GM18870 (cell line): ENCODE measurements around the gene IGFN1.

ENCODE experiments used
- ATAC-seq: cut with Tn5 transposase; IDR thresholded peaks from one replicate; pipeline ENCODE4 v1.9.1; 2021; ENCODE audit warnings: moderate library complexity; ENCODE audit not compliant: unreplicated experiment

IGFN1 gene

GRCh38 chr1:201190624-201191051, at the start of gene IGFN1:
TSS of gene IGFN1 (plus strand) at chr1:201190824. CDS start at chr1:201193294, 2,470 bp downstream.
- ATAC-seq, result no peak

- ATAC-seq, result no peak
Observed at GRCh38 chr1:201140941-201141260, 49.7 kb upstream of the IGFN1 start.

GRCh38 chr1:201141418-201141817, 49.2 kb upstream of the IGFN1 start:
- no peak for ATAC-seq

- ATAC-seq, result no peak
Observed at GRCh38 chr1:201142011-201142848, 48.4 kb upstream of the IGFN1 start.

- no peak for ATAC-seq
Observed at GRCh38 chr1:201142849-201143725, 47.5 kb upstream of the IGFN1 start.

- ATAC-seq, result no peak
Observed at GRCh38 chr1:201143726-201144635, 46.6 kb upstream of the IGFN1 start.

- ATAC-seq, result no peak
Observed at GRCh38 chr1:201144701-201145100, 45.9 kb upstream of the IGFN1 start.

GRCh38 chr1:201145132-201145531, 45.5 kb upstream of the IGFN1 start:
- no peak for ATAC-seq

GRCh38 chr1:201145816-201146215, 44.8 kb upstream of the IGFN1 start:
- ATAC-seq, result no peak

GRCh38 chr1:201146626-201147390, 43.8 kb upstream of the IGFN1 start:
- ATAC-seq, result no peak

- no peak for ATAC-seq
Observed at GRCh38 chr1:201147396-201148015, 43.1 kb upstream of the IGFN1 start.

GRCh38 chr1:201149400-201149799, 41.2 kb upstream of the IGFN1 start:
- ATAC-seq, result no peak

- ATAC-seq, result peak; percentile 29
Observed at GRCh38 chr1:201153474-201154388, 36.9 kb upstream of the IGFN1 start.

GRCh38 chr1:201154389-201155165, 36.0 kb upstream of the IGFN1 start, which contains the start of gene TMEM9:
TSS of gene TMEM9 (minus strand) at chr1:201154474. CDS start at chr1:201153923, 551 bp downstream.
- ATAC-seq, result peak; percentile 90

- ATAC-seq, result no peak
Observed at GRCh38 chr1:201155354-201155753, 35.3 kb upstream of the IGFN1 start.

- ATAC-seq, result no peak
Observed at GRCh38 chr1:201156346-201156745, 34.3 kb upstream of the IGFN1 start.

- ATAC-seq, result no peak
Observed at GRCh38 chr1:201156819-201157218, 33.8 kb upstream of the IGFN1 start.

GRCh38 chr1:201157949-201158348, 32.7 kb upstream of the IGFN1 start:
- ATAC-seq, result no peak
